ENCODE data around the gene AFM.

The AFM gene

GRCh38 chr4:73448448-73449203, 32.9 kb upstream of the AFM start:
- TF ChIP-seq CTCF (IDR thresholded peaks at IDR 0.05; ENCODE audit: low read depth, low read length): no peak
- no peak for DNase-seq (ENCODE audit: low read depth in 2 of 2)
- no peak overlapping the region for H3K4me3 ChIP-seq (replicated peaks in 1 of 2; ENCODE audit: low read depth in 2 of 2, low read length in 2 of 2)

- TF ChIP-seq CTCF (IDR thresholded peaks at IDR 0.05; ENCODE audit: low read depth, low read length): no peak
- DNase-seq (ENCODE audit: low read depth in 2 of 2): peak; percentile 78 to 96
Observed at GRCh38 chr4:73450398-73451004, 31.0 kb upstream of the AFM start.

GRCh38 chr4:73451404-73451803, 30.1 kb upstream of the AFM start:
- TF ChIP-seq CTCF (IDR thresholded peaks at IDR 0.05; ENCODE audit: low read depth, low read length): no peak
- DNase-seq (ENCODE audit: low read depth in 2 of 2): peak; percentile 54 to 78
- H3K4me3 ChIP-seq (replicated peaks in 1 of 2; ENCODE audit: low read depth in 2 of 2, low read length in 2 of 2): no peak overlapping the region

More at GRCh38 chr4:73450398-73451004, 31.0 kb upstream of the AFM start:
- H3K4me3 ChIP-seq (replicated peaks in 1 of 2; ENCODE audit: low read depth in 2 of 2, low read length in 2 of 2): peak overlapping the region in 1 of 2 donors; percentile 9

GRCh38 chr4:73451981-73452747, 29.4 kb upstream of the AFM start:
- DNase-seq (ENCODE audit: low read depth in 2 of 2): peak in 1 of 2 donors; percentile 31
- H3K4me3 ChIP-seq (replicated peaks in 1 of 2; ENCODE audit: low read depth in 2 of 2, low read length in 2 of 2): no peak overlapping the region
- TF ChIP-seq CTCF (IDR thresholded peaks at IDR 0.05; ENCODE audit: low read depth, low read length): no peak

GRCh38 chr4:73452953-73453700, 28.4 kb upstream of the AFM start:
- no peak overlapping the region for H3K4me3 ChIP-seq (replicated peaks in 1 of 2; ENCODE audit: low read depth in 2 of 2, low read length in 2 of 2)
- no peak for TF ChIP-seq CTCF (IDR thresholded peaks at IDR 0.05; ENCODE audit: low read depth, low read length)
- DNase-seq (ENCODE audit: low read depth in 2 of 2): no peak

GRCh38 chr4:73453701-73454005, 27.9 kb upstream of the AFM start:
- no peak for DNase-seq (ENCODE audit: low read depth in 2 of 2)
- TF ChIP-seq CTCF (IDR thresholded peaks at IDR 0.05; ENCODE audit: low read depth, low read length): no peak
- H3K4me3 ChIP-seq (replicated peaks in 1 of 2; ENCODE audit: low read depth in 2 of 2, low read length in 2 of 2): no peak overlapping the region
